Measurements from ENCODE around the gene EYA2.

The EYA2 gene

DNA sequence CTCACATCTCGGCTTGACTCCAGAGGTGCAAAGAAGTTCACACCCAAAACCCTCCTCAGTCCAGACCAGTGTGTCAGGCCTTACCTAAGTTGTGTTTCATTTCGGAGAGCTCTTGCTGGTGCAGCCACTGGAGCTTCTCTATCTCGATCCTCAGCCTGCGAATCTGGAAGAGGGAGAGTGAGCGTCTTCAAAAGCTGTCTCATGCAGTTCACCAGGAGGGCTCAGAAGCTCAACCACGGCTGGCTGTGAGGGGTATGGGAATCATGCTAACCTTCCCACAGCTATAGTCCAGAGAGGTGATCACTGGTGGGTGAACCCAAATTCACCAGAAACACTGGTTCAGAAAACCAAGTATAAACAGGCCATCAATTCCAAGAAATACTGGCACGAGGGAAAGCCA is 332.5 kb downstream of the EYA2 start:
- DNase-seq (ENCODE audit: low spot score), result no peak

DNA sequence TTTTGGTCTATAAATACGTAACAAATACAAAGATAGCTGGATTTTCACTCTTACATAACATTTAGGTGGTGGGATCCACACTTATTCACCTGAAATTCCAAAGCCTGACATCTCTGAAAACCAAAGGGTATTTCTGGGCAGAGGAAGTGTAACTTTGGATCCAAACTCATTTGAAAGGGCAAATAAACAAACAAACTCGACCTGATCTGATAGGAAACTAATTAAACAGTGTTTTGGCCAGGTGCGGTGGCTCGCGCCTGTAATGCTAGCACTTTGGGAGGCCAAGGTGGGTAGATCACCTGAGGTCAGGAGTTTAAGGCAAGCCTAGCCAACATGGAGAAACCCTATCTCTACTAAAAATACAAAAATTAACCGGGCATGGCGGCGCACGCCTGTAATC is 332.9 kb downstream of the EYA2 start:
- DNase-seq (ENCODE audit: low spot score), result no peak

DNA sequence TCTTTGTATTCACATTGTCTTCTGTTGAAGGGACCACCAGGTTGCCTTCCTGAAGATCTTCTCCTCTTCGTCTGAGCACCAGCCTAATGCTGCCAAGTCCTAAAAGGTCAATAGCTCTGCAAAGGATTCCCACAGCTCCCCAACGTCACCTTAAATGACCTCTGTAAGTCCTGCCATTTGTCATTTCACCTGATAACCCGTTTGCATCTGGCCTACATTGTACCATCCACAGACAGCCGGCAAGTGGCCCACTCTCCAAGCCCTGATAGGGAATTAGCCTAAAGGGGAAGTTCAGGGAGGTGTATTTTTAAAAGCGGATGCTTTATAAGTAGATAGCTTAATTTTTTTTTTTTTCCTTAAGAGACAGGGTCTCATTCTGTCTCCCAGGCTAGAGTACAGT is 334.0 kb downstream of the EYA2 start:
- DNase-seq (ENCODE audit: low spot score), result no peak

DNA sequence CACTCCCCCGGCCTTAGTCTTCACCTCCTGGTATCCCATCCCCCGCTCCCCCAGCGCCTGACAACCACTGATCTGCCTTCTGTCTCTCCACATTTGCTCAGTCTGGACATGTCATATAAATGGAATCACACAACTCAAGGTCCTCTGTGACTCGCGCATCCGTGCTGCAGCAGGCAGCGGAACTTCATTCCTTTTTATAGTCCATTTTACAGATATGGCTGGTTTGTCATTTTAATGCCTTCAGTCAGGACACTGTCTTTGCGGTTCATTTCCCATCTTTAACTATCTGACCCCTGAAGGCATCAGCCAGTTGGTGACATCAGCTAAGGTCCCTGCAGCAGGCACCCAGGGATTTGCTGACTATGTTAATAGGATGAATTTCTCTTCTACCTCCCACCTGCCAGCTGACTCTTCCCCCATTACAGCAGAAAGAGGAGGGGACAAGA is 336.2 kb downstream of the EYA2 start:
- no peak for DNase-seq (ENCODE audit: low spot score)

DNA sequence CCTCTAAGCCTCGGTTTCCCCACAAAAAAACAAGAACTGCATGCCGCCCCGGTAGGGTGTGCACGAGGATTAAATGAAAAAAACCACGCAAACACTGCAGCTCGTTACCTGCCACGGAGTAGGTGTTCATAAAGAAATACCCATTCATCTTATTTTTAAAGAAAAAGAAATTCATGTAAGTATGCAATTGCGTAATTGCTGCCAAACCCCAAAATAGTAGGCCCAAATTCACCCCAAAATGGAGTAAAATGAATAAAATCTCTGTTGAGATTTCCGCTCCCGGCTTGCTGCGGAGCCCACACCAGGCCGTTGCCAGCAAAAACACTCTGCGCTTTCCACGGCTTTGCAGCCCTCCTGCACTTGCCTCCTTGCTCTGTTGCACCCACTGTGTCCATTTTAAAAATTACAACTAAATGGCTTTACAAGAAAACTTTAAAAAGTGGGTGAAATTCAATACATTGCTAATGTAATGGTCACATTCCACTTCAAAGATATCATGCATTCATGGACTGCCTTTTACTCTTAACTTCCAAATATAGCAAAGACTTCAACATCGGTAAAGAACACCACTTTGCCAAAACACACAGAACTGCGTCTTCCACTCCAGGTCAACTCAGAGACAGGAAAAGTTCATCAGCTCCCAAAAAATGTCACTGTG is 336.9 kb downstream of the EYA2 start:
- no peak for DNase-seq (ENCODE audit: low spot score)

DNA sequence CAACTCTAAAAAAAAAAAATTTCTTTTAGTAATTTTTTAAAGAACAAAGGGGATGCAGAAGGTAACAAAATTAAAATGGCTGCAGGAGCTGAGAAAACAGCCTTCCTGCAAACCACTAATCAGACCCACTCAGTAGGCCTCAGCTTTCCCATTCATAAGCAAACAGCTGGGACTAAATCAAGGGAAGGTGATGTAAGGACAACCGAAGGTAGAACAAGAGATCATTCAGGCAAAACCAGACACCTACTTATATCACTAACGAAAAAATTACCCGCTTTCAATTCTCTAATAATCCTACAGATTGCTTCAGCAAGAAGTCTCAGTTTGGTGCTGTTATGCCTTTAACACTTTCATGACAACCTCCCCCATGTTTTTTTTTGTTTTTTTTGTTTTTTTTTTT is 337.9 kb downstream of the EYA2 start:
- no peak for DNase-seq (ENCODE audit: low spot score)

- no peak for DNase-seq (ENCODE audit: low spot score)
Measured at GRCh38 chr20:47233333-47234188, 338.9 kb downstream of the EYA2 start.

DNA sequence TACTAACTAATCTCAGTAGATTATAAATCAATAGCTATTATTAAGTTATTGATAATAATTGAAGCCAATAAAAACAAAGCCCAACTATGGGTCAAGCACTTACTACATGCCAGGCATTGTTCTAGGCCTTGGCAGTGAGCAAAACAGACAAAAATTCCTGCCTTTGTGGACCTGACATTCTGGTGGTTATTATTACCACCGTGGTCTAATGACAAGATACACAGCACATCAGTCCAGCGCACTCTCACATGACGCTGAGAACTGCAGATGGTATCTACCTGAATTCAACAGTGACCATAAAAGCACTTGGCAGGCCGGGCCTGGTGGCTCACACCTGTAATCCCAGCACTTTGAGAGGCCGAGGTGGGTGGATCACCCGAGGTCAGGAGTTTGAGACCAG is 340.5 kb downstream of the EYA2 start:
- no peak for DNase-seq (ENCODE audit: low spot score)

DNA sequence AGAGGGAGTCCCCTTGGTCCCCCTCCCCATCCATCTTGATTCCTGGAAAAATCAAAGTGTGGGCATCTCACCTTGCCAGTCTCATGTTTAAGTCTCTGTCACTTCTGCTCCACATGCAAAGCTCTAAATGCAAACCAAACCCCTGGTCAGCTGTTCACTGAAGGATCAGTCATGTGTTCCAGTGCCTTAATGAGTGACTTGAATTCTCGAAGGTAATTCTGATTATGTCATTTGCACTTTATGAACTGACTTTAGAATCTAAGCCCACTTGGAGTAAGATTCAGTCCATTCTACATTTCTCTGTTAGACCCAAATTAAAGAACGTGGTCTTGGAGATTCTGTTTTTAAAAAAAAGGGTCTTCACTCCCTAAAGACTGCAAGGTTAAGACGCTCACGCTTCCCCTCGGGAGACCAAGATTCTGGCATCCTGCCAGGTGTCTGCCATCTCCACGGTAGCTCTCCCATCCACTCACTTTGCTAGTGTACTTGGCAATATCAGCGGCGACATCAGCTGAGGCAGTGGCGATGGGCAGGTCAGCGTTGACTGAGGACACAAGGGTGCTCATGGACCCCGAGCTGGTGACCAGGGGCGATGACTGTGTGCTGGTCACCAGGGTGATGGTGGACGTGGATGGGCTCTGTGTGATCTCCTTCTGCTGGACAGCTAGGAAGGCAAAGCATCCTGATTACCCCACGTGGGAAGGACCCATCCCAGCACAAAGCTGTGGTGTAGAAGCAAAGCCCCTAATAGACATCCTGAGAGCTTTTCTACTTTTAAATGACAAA is 341.4 kb downstream of the EYA2 start:
- DNase-seq (ENCODE audit: low spot score), result no peak

GRCh38 chr20:47236639-47236900 is 341.9 kb downstream of the EYA2 start:
- DNase-seq (ENCODE audit: low spot score), result no peak

- DNase-seq (ENCODE audit: low spot score), result no peak
Measured at GRCh38 chr20:47237715-47238114, 343.1 kb downstream of the EYA2 start.

Data from globus pallidus (tissue), 1 donor.